ENCODE results near the gene EMILIN3.

Gene EMILIN3

DNA sequence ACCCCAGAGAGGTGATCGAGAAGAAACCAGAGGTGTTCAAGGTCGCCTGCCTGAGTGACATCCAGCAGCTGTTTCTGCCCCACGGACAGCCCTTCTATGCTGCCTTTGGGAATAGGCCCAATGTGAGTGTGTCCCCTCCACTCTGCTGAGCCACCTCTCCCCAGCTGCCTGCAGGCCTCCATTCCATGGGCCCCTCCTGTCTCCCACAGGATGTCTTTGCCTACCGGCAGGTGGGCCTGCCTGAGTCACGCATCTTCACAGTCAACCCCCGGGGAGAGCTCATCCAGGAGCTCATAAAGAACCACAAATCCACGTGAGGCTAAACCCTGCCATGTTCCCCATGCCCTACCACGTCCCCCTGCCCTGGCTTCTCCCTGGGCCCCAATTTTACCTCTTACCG is 8.4 kb downstream of the EMILIN3 start:
- peak; percentile 95 for TF ChIP-seq ZIC2 (tag by site-specific recombination; IDR thresholded peaks at IDR 0.05)
- TF ChIP-seq ZNF48 (tag by site-specific recombination; IDR thresholded peaks at IDR 0.05) = no peak
- no peak for TF ChIP-seq RBAK (tag by site-specific recombination; IDR thresholded peaks at IDR 0.05)
- ChIA-PET POLR2A (no interaction called here), CTCF (no interaction called here)
- H3K9me3 ChIP-seq (ENCODE audit: control insufficient read depth, insufficient read depth, low read depth, low read length) = no peaks in the 10 kb centered on the region
- peaks cover 0 to 80% of the 10 kb centered on the region in 2 experiments; a peak in 2 of 3 replicates for H3K36me3 ChIP-seq (ENCODE audit: control insufficient read depth in 2 of 2, insufficient read depth in 1 of 2, low read length in 2 of 2)
- no peak overlapping the region for H3K27ac ChIP-seq (ENCODE audit: extremely low read depth, low read depth, low read length)
- H3K4me3 ChIP-seq (ENCODE audit: low read depth, low read length) = no peak overlapping the region
- H3K4me1 ChIP-seq (ENCODE audit: control insufficient read depth, insufficient read depth, low read length) = no peaks in the 10 kb centered on the region

DNA sequence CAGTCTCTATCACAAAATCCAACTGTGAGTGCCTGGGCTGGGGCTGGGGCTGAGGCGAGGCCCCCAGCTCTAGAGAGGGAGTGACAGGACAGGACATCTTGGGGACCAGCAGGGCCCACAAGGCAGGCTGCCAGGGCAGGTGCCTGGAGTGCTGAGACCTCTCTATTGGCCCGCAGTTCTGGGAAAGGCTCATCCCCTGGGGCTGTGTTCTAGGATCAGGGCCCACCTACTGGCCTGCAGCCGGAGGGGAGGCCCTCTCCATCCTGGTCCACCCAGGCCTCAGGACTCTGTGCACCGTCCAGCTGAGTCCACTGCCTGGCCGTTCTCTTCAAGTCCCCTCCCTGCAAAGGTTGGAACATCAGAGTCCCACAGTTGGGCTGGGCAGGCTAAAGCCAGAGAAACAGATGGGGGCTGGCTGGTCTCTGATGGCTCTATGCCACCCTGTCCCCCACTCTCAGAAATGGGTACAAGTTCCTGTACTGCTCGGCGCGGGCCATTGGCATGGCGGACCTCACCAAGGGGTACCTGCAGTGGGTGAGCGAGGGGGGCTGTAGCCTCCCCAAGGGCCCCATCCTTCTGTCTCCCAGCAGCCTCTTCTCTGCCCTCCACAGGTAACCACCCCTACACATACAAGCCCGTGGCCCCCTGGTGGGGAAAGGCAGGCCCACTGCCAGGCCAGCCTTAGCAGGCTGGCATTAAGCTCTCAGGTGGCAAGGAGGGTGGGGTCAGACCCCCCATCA is 9.0 kb downstream of the EMILIN3 start:
- ChIA-PET CTCF (no interaction called here), POLR2A (interaction anchor here (0.6 kb wide), 1 partner anchor 17 kb away, joined by 4 read pairs; no protein-coding TSS in a partner anchor)
- H3K36me3 ChIP-seq (ENCODE audit: control insufficient read depth in 2 of 2, insufficient read depth in 1 of 2, low read length in 2 of 2) = peaks cover 0 to 86% of the 10 kb centered on the region in 2 experiments; a peak in 2 of 3 replicates
- TF ChIP-seq, protein P1, sequence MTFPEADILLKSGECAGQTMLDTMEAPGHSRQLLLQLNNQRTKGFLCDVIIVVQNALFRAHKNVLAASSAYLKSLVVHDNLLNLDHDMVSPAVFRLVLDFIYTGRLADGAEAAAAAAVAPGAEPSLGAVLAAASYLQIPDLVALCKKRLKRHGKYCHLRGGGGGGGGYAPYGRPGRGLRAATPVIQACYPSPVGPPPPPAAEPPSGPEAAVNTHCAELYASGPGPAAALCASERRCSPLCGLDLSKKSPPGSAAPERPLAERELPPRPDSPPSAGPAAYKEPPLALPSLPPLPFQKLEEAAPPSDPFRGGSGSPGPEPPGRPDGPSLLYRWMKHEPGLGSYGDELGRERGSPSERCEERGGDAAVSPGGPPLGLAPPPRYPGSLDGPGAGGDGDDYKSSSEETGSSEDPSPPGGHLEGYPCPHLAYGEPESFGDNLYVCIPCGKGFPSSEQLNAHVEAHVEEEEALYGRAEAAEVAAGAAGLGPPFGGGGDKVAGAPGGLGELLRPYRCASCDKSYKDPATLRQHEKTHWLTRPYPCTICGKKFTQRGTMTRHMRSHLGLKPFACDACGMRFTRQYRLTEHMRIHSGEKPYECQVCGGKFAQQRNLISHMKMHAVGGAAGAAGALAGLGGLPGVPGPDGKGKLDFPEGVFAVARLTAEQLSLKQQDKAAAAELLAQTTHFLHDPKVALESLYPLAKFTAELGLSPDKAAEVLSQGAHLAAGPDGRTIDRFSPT (tag by site-specific recombination; IDR thresholded peaks at IDR 0.05) = peak; percentile 33; the same call in 1 of the 2 replicates
- TF ChIP-seq, protein P2, sequence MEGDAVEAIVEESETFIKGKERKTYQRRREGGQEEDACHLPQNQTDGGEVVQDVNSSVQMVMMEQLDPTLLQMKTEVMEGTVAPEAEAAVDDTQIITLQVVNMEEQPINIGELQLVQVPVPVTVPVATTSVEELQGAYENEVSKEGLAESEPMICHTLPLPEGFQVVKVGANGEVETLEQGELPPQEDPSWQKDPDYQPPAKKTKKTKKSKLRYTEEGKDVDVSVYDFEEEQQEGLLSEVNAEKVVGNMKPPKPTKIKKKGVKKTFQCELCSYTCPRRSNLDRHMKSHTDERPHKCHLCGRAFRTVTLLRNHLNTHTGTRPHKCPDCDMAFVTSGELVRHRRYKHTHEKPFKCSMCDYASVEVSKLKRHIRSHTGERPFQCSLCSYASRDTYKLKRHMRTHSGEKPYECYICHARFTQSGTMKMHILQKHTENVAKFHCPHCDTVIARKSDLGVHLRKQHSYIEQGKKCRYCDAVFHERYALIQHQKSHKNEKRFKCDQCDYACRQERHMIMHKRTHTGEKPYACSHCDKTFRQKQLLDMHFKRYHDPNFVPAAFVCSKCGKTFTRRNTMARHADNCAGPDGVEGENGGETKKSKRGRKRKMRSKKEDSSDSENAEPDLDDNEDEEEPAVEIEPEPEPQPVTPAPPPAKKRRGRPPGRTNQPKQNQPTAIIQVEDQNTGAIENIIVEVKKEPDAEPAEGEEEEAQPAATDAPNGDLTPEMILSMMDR (tag by site-specific recombination; IDR thresholded peaks at IDR 0.05) = peak; percentile 23; the same call in 1 of the 2 replicates
- TF ChIP-seq ZNF501 (tag by site-specific recombination; IDR thresholded peaks at IDR 0.05) = no peak
- H3K27ac ChIP-seq (ENCODE audit: extremely low read depth, low read depth, low read length) = no peak overlapping the region
- no peaks in the 10 kb centered on the region for H3K9me3 ChIP-seq (ENCODE audit: control insufficient read depth, insufficient read depth, low read depth, low read length)
- H3K4me3 ChIP-seq (ENCODE audit: low read depth, low read length) = no peak overlapping the region
- H3K4me1 ChIP-seq (ENCODE audit: control insufficient read depth, insufficient read depth, low read length) = no peaks in the 10 kb centered on the region

DNA sequence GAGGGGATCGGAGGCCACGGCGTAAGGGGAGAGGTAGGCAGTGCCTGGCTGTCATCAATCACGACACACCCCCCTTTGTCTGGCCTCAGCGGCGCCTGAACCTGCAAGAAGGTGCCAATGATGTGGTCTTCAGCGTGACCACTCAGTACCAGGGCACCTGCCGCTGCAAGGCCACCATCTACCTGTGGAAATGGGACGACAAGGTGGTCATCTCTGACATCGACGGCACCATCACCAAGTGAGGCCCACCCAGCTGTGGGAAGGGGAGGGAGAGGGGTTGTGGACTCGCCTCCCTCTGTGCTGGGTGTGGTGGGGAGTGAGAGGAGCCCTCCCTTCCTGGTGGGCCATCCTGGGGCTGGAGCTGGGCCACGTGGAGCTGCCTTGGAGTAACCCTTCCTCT is 9.7 kb downstream of the EMILIN3 start:
- POLR2A ChIA-PET = interaction anchor here (0.6 kb wide), 1 partner anchor 17 kb away, joined by 4 read pairs; no protein-coding TSS in a partner anchor
- H3K36me3 ChIP-seq (ENCODE audit: control insufficient read depth in 2 of 2, insufficient read depth in 1 of 2, low read length in 2 of 2) = peaks cover 0 to 87% of the 10 kb centered on the region in 2 experiments; a peak in 2 of 3 replicates
- CTCF ChIA-PET = no interaction called here

More for the DNA sequence above, 9.7 kb downstream of the EMILIN3 start:
- no peaks in the 10 kb centered on the region for H3K9me3 ChIP-seq (ENCODE audit: control insufficient read depth, insufficient read depth, low read depth, low read length)
- no peak overlapping the region for H3K27ac ChIP-seq (ENCODE audit: extremely low read depth, low read depth, low read length)
- TF ChIP-seq ZNF830 (tag by site-specific recombination; IDR thresholded peaks at IDR 0.05; ENCODE audit: low read depth) (no peak), PRDM1 (tag by site-specific recombination; IDR thresholded peaks at IDR 0.05) (no peak), ZFP41 (tag by site-specific recombination; IDR thresholded peaks at IDR 0.05; ENCODE audit: borderline replicate concordance) (no peak), ZNF132 (tag by site-specific recombination; IDR thresholded peaks at IDR 0.05; ENCODE audit: borderline replicate concordance) (no peak), KLF8 (tag by site-specific recombination; IDR thresholded peaks at IDR 0.05) (no peak), ZNF133 (tag by site-specific recombination; IDR thresholded peaks at IDR 0.05) (no peak), TCF7L2 (IDR thresholded peaks at IDR 0.05; ENCODE audit: borderline replicate concordance, low read depth, low read length) (no peak), ZNF214 (tag by site-specific recombination; IDR thresholded peaks at IDR 0.05; ENCODE audit: borderline replicate concordance) (no peak), ZNF530 (tag by site-specific recombination; IDR thresholded peaks at IDR 0.05; ENCODE audit: low read depth) (no peak), ZBTB8A (tag by site-specific recombination; IDR thresholded peaks at IDR 0.05) (no peak), OSR2 (tag by site-specific recombination; IDR thresholded peaks at IDR 0.05) (no peak), YY2 (tag by site-specific recombination; IDR thresholded peaks at IDR 0.05) (no peak), ZBTB17 (tag by site-specific recombination; IDR thresholded peaks at IDR 0.05) (no peak), ZNF146 (tag by site-specific recombination; IDR thresholded peaks at IDR 0.05) (no peak), HOXA7 (CRISPR knock-in tag; IDR thresholded peaks at IDR 0.05; ENCODE audit: borderline replicate concordance) (no peak)
- TF ChIP-seq, protein P3, sequence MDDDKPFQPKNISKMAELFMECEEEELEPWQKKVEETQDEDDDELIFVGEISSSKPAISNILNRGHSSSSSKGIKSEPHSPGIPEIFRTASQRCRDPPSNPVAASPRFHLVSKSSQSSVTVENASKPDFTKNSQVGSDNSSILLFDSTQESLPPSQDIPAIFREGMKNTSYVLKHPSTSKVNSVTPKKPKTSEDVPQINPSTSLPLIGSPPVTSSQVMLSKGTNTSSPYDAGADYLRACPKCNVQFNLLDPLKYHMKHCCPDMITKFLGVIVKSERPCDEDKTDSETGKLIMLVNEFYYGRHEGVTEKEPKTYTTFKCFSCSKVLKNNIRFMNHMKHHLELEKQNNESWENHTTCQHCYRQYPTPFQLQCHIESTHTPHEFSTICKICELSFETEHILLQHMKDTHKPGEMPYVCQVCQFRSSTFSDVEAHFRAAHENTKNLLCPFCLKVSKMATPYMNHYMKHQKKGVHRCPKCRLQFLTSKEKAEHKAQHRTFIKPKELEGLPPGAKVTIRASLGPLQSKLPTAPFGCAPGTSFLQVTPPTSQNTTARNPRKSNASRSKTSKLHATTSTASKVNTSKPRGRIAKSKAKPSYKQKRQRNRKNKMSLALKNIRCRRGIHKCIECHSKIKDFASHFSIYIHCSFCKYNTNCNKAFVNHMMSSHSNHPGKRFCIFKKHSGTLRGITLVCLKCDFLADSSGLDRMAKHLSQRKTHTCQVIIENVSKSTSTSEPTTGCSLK (tag by site-specific recombination; IDR thresholded peaks at IDR 0.05) = no peak
- TF ChIP-seq, protein P4, sequence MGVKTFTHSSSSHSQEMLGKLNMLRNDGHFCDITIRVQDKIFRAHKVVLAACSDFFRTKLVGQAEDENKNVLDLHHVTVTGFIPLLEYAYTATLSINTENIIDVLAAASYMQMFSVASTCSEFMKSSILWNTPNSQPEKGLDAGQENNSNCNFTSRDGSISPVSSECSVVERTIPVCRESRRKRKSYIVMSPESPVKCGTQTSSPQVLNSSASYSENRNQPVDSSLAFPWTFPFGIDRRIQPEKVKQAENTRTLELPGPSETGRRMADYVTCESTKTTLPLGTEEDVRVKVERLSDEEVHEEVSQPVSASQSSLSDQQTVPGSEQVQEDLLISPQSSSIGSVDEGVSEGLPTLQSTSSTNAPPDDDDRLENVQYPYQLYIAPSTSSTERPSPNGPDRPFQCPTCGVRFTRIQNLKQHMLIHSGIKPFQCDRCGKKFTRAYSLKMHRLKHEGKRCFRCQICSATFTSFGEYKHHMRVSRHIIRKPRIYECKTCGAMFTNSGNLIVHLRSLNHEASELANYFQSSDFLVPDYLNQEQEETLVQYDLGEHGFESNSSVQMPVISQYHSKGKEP (tag by site-specific recombination; IDR thresholded peaks at IDR 0.05) = no peak
- H3K4me3 ChIP-seq (ENCODE audit: low read depth, low read length) = no peak overlapping the region
- H3K4me1 ChIP-seq (ENCODE audit: control insufficient read depth, insufficient read depth, low read length) = no peaks in the 10 kb centered on the region
